HepG2 (cell line): ENCODE data around the gene POLDIP3. TPM values are rescaled to one million over a fixed set of nuclear protein-coding genes. Genes with fewer than 3 reads are reported as not detected.

Experiments used
- ASH2L ChIP-seq: fragments of 300-600, 200-600 bp; sonication (generic); IDR thresholded peaks from 2 replicates; pipeline ENCODE4 v1.7.0; 2017; ENCODE audit warnings: low read depth, mild to moderate bottlenecking, moderate library complexity, mixed read lengths, low read length; ENCODE audit not compliant: insufficient read length
- DMAP1 ChIP-seq: IDR thresholded peaks from 2 replicates; pipeline ENCODE4 v1.6.1; 2016
- EHMT2 ChIP-seq: fragments of 200-600 bp; sonication (generic); IDR thresholded peaks from 2 replicates; pipeline ENCODE4 v1.7.0; 2017; ENCODE audit warnings: antibody characterized with exemption, low read depth, low read length, borderline replicate concordance
- HNF1A ChIP-seq, 2 experiments: sonication (generic) in 1 of 2; formaldehyde crosslinking in 1 of 2; IDR thresholded peaks; 2 replicates each; pipeline versions ENCODE4 v1.4.0 to v1.6.1; 2016 to 2020; ENCODE audit warnings: borderline replicate concordance in 1 of 2, low read depth in 1 of 2, mild to moderate bottlenecking in 1 of 2, missing genetic modification reagents in 1 of 2
- HNF4A ChIP-seq: sonication (generic); formaldehyde crosslinking; IDR thresholded peaks from 2 replicates; pipeline ENCODE4 v1.4.0; 2020; ENCODE audit warnings: missing genetic modification reagents
- KAT7 ChIP-seq: IDR thresholded peaks from 2 replicates; pipeline ENCODE4 v1.6.1; 2018; ENCODE audit warnings: borderline replicate concordance, missing compliant biosample characterization
- MED13 ChIP-seq: sonication (generic); formaldehyde crosslinking; IDR thresholded peaks from 2 replicates; pipeline ENCODE4 v1.5.0; 2020; ENCODE audit warnings: missing genetic modification reagents
- MIXL1 ChIP-seq: IDR thresholded peaks from 2 replicates; pipeline ENCODE4 v1.6.1; 2016
- RCOR2 ChIP-seq: IDR thresholded peaks from 2 replicates; pipeline ENCODE4 v1.6.1; 2016; ENCODE audit warnings: missing biosample characterization, missing genetic modification reagents
- REPIN1 ChIP-seq: sonication (generic); formaldehyde crosslinking; IDR thresholded peaks from 2 replicates; pipeline ENCODE4 v1.8.0; 2022; ENCODE audit warnings: missing genetic modification reagents, low read depth, mild to moderate bottlenecking, borderline replicate concordance
- SAFB2 ChIP-seq: sonication (generic); formaldehyde crosslinking; IDR thresholded peaks from 2 replicates; pipeline ENCODE4 v1.5.1; 2020; ENCODE audit warnings: missing genetic modification reagents, low read depth, mild to moderate bottlenecking, borderline replicate concordance
- SMAD9 ChIP-seq: sonication (generic); formaldehyde crosslinking; IDR thresholded peaks from 2 replicates; pipeline ENCODE4 v1.5.1; 2020; ENCODE audit warnings: mild to moderate bottlenecking, missing genetic modification reagents
- YEATS2 ChIP-seq: sonication (generic); formaldehyde crosslinking; IDR thresholded peaks from 2 replicates; pipeline ENCODE4 v1.4.0; 2020; ENCODE audit warnings: missing genetic modification reagents, borderline replicate concordance
- ZNF530 ChIP-seq: sonication (generic); formaldehyde crosslinking; IDR thresholded peaks from 2 replicates; pipeline ENCODE4 v1.5.0; 2020; ENCODE audit warnings: low read depth, mild to moderate bottlenecking, missing genetic modification reagents
- polyA plus RNA-seq, 8 experiments: library from polyadenylated mRNA; depleted of rRNA in 3 of 8; stranded (reverse) in 7 of 8; unstranded in 1 of 8; fragments of >200 nt; fragmentation: Illumina TruSeq in 4 of 8; extraction: Trizol in 4 of 8; gene quantifications; 2 replicates each; pipeline versions ENCODE4 v1.2.1 to v1.2.3, GENCODE V29; 2011 to 2016; ENCODE audit warnings: low read depth in 4 of 8, missing spikeins in 1 of 8, mixed read lengths in 1 of 8; ENCODE audit not compliant: insufficient read depth in 1 of 8
- total RNA-seq, 5 experiments: library from RNA; depleted of rRNA; stranded (reverse); fragments of >200 nt; fragmentation: Illumina TruSeq; extraction: Trizol; gene quantifications; 2 replicates each; pipeline ENCODE4 v1.2.3, GENCODE V29; 2016; ENCODE audit warnings: low read depth in 1 of 5
- TF ChIP-seq, protein P1 (sequence below), 2 experiments: sonication (generic) in 1 of 2; formaldehyde crosslinking in 1 of 2; IDR thresholded peaks; 2 replicates each; pipeline versions ENCODE4 v1.4.0 to v1.6.1; 2018 to 2020; ENCODE audit warnings: missing genetic modification reagents in 2 of 2, borderline replicate concordance in 1 of 2, low read depth in 1 of 2, mild to moderate bottlenecking in 1 of 2, missing biosample characterization in 1 of 2
- TF ChIP-seq, protein P2 (sequence below): sonication (generic); formaldehyde crosslinking; conservative IDR thresholded peaks from 2 replicates; pipeline ENCODE4 v1.4.0; 2020; ENCODE audit warnings: missing genetic modification reagents
- TF ChIP-seq, protein P3 (sequence below): sonication (generic); formaldehyde crosslinking; conservative IDR thresholded peaks from 2 replicates; pipeline ENCODE4 v1.8.0; 2022; ENCODE audit warnings: mild to moderate bottlenecking, moderate library complexity, missing genetic modification reagents

POLDIP3 gene
- total and polyA plus RNA-seq, 2 of the 13 experiments (the other 11 are each of a cell fraction or from before 2014, with no cell fraction given), result 45.8 to 47.4 TPM

DNA sequence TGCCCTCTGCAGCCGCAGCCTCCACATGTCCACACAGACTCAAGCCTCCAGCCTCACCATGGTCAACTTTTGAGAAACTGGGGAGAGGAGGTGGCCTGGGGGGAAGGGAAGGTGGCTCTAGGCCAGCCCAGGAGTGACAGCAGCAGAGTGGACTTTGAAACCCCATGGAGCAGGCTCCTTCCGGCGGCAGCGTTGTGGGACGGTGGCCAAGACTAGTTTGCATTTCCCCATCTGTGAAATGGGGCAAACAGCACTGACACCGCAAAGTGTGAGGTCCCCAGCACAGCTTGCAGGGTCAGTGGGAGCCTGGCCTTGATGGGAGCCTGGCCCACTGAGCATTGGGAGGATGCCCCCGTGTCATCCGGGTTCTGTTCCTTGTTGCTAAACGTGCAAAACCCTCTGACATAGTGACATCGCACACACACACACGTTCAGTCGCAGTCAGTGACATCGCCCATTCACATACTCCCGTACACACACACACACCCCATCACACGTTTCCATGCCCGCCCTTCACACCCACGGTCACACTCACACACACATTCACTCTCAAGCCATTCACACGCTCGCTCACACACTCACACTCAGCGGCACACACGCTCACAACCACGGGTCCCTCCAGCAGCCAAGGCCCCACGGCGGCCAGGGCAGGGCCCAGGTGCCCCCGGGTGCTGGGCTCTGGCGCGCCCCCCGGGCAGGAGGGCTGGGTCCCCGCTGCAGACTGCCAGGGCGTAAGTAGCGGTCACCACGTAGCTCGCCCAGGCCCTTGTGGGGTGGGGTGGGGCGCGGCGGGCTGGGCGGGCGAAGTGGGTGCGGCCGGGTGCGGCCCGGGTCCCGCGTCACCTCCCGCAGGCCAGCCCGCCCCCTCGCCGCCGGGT is 33.9 kb upstream of the POLDIP3 start (continued):
- TF ChIP-seq, protein P1, sequence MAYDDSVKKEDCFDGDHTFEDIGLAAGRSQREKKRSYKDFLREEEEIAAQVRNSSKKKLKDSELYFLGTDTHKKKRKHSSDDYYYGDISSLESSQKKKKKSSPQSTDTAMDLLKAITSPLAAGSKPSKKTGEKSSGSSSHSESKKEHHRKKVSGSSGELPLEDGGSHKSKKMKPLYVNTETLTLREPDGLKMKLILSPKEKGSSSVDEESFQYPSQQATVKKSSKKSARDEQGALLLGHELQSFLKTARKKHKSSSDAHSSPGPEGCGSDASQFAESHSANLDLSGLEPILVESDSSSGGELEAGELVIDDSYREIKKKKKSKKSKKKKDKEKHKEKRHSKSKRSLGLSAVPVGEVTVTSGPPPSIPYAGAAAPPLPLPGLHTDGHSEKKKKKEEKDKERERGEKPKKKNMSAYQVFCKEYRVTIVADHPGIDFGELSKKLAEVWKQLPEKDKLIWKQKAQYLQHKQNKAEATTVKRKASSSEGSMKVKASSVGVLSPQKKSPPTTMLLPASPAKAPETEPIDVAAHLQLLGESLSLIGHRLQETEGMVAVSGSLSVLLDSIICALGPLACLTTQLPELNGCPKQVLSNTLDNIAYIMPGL (CRISPR knock-in tag; IDR thresholded peaks at IDR 0.05; ENCODE audit: borderline replicate concordance in 1 of 2, low read depth in 1 of 2), result peak in 1 of 2 experiments; percentile 50; a peak in 2 of 4 replicates
- TF ChIP-seq DMAP1, result peak; percentile 61; the same call in 1 of the 2 replicates
- TF ChIP-seq, protein P2, sequence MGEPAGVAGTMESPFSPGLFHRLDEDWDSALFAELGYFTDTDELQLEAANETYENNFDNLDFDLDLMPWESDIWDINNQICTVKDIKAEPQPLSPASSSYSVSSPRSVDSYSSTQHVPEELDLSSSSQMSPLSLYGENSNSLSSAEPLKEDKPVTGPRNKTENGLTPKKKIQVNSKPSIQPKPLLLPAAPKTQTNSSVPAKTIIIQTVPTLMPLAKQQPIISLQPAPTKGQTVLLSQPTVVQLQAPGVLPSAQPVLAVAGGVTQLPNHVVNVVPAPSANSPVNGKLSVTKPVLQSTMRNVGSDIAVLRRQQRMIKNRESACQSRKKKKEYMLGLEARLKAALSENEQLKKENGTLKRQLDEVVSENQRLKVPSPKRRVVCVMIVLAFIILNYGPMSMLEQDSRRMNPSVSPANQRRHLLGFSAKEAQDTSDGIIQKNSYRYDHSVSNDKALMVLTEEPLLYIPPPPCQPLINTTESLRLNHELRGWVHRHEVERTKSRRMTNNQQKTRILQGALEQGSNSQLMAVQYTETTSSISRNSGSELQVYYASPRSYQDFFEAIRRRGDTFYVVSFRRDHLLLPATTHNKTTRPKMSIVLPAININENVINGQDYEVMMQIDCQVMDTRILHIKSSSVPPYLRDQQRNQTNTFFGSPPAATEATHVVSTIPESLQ (CRISPR knock-in tag), result no peak
- TF ChIP-seq, protein P3, sequence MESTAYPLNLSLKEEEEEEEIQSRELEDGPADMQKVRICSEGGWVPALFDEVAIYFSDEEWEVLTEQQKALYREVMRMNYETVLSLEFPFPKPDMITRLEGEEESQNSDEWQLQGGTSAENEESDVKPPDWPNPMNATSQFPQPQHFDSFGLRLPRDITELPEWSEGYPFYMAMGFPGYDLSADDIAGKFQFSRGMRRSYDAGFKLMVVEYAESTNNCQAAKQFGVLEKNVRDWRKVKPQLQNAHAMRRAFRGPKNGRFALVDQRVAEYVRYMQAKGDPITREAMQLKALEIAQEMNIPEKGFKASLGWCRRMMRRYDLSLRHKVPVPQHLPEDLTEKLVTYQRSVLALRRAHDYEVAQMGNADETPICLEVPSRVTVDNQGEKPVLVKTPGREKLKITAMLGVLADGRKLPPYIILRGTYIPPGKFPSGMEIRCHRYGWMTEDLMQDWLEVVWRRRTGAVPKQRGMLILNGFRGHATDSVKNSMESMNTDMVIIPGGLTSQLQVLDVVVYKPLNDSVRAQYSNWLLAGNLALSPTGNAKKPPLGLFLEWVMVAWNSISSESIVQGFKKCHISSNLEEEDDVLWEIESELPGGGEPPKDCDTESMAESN, result peak; percentile 60
- TF ChIP-seq MIXL1 (CRISPR knock-in tag), result peak; percentile 49; the same call in 1 of the 2 replicates
- peak; percentile 30 for TF ChIP-seq ASH2L
- TF ChIP-seq KAT7, result peak; percentile 75; the same call in 1 of the 2 replicates
- TF ChIP-seq SAFB2 (CRISPR knock-in tag), result peak; percentile 88; the same call in 1 of the 2 replicates
- TF ChIP-seq MED13 (CRISPR knock-in tag), result peak; percentile 76; the same call in 1 of the 2 replicates
- peak; percentile 58; the same call in 1 of the 2 replicates for TF ChIP-seq YEATS2 (CRISPR knock-in tag)
- 0 out of 2 replicates have a peak, but pooled peaks have one; percentile 45 for TF ChIP-seq ZNF530
- no peak for TF ChIP-seq EHMT2
- no peak for TF ChIP-seq HNF1A (IDR thresholded peaks at IDR 0.05; ENCODE audit: low read depth)
- no peak for TF ChIP-seq HNF1A (CRISPR knock-in tag; IDR thresholded peaks at IDR 0.05; ENCODE audit: borderline replicate concordance)
- peak; percentile 97 for TF ChIP-seq HNF4A
- 0 out of 2 replicates have a peak, but pooled peaks have one; percentile 29 for TF ChIP-seq SMAD9 (CRISPR knock-in tag)
- peak; percentile 91 for TF ChIP-seq RCOR2 (CRISPR knock-in tag)
- 0 out of 2 replicates have a peak, but pooled peaks have one; percentile 62 for TF ChIP-seq REPIN1 (CRISPR knock-in tag)
